CD4-positive, alpha-beta T cell treated with Interleukin-4 for 1 hour (primary cell): ENCODE results near the gene CLDN5.

Experiments
- DNase-seq, 2 donors: peaks; one replicate each; pipeline ENCODE4 v3.0.0-alpha.2; 2020 to 2022

CLDN5 gene

DNA sequence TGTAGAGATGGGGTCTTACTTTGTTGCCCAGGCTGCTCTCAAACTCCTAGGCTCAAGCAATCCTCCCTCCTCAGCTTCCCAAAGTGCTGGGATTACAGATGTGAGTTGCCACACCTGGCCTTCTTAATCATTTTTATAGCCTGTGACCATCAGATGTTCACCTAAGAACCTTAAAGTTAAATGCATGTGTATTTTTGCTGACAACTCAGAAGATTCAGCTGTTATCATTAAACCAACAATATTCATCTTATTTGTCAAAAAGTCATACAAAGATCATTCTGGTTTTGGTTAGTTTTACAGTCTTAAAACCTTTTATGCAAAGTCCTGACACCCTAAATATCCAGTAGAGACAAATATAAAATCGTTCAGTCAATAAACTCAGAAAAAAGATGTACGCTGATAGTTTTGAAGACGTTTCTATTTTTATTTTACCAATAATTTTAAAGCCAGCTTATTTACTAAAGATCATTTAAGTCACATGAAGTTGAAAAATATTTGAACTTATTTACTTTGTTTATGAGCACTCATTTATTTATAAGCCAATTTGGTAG, 22.2 kb downstream of the CLDN5 start:
- no peak for DNase-seq

DNA sequence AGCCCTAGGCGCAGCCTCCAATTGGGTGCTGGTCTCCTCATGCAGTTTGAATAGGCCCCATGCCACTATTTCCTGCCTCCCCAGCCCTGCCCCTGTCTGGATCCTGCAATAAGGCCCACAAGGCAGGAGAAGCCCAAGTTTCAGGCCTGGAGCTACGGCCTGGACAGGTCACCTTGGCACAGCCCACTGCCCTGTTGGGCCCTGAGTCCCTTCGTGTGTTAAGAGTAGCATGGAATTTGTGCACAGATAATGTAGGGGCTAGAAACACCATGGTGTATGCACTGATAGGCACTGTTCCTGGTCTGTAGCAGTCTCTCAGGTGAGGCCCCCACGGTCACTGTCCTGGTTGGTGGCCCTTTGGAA, 24.3 kb downstream of the CLDN5 start:
- no peak for DNase-seq

DNA sequence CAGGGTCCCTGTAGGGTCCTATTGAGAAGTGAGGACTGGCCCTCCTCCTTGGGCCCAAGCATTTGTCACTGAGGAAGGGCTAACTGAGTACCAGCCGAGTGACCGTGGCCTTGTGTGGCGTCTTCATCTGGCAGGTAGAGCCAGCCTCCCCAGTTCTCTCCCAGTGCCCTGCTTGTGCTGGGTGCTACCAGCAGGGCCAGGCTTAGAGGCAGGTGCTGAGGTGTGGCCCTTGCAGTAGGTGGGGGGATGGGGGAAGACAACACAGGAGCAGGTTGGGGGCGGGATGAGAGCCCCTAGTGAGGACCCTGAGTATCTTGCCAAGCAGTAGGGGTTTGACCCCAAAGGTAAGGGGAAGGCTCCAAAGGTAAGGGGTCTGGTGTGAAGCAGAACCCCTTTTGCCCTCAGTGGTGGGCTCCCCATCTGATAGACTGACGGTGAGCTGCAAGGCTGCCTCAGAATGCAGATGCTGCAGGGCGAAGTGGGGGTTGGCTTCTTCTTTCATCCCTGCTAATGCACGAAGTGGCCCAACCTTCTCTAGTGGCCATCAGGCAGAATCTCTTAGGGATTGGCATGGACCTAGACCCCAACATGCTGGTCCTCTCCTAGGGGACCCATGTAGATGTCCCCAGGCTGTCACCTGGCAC, 24.9 kb downstream of the CLDN5 start:
- DNase-seq, result no peak

DNA sequence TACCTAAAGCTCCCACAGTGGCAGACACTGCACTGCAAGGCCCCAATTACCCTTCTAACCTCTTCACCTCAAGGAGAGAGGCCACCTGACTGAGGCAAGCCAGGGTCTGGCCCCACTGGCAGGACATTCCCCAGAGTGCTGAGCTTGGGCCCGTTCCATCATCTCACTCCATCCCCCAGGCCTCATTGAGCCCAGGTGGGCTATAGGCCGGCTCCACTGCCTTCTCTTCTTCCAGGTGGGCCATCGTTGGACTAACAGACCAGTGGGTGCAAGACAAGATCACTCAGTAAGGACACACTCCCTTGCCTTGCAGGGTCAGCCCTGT, 25.4 kb downstream of the CLDN5 start:
- DNase-seq, result no peak

DNA sequence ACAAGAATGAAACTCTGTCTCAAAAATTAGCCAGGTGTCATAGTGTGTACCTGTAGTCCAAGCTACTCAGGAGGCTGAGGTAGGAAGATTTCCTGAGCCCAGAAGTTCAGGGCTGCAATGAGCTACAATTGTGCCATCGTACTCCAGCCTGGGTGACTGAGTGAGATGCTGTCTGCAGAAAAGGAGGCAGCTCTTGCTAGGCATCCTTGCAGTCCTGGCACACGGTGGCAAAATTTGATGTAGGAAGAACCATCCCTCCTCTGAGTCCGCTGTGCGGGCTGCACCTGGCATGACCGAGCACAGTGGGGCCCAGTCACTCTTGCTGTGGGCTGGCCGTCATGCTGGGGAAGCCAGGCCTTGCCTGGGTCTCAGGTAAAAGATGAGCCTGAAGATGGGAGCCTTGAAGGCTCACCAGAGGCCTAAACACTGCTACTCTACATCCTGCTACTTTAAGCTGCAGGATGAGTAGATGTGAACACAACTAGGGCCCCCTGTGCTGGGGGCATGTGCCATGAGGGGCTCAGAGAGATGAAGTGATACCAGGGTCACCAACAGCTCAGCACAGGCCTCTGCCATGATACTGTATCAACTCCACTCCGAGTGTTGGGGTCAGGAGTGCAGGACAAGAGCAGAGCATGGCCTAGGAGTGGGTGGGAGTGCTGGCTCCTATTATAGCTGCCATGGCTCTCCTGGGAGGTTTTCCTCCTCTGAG, 25.9 kb downstream of the CLDN5 start:
- DNase-seq, result no peak

DNA sequence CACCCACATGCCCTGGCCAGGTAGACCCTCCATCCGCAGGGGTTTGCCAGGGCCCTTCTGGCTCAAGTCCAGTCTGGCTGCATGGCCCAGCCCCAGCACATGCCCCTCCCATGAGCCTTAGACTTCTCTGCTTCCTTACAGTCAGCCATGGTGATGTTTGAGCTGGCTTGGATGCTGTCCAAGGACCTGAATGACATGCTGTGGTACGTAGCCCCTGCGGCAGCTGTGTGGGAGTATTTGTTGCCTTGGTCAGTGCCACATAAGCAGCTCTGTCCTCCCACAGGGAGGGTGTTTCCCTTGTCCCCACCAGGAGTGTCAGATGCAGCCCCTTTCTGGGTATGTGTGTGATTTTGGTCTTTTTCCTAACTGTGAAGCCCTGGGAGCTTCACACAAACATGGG, 27.0 kb downstream of the CLDN5 start:
- DNase-seq, result no peak

DNA sequence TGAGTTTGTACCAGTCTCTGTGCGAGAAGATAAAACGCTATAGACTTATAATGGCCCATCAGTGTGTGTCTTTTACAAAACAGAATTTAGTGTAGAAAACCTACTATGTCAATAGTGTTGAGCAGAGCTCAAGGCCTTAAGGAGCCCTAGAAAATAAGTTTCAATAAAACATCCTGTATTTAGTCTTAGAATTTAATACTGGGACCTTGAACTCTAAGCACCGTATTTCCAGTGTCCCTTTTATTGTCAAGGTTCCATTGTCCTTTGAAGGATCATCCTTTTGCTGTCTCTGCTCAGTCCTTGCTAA, 27.9 kb downstream of the CLDN5 start:
- no peak for DNase-seq

DNA sequence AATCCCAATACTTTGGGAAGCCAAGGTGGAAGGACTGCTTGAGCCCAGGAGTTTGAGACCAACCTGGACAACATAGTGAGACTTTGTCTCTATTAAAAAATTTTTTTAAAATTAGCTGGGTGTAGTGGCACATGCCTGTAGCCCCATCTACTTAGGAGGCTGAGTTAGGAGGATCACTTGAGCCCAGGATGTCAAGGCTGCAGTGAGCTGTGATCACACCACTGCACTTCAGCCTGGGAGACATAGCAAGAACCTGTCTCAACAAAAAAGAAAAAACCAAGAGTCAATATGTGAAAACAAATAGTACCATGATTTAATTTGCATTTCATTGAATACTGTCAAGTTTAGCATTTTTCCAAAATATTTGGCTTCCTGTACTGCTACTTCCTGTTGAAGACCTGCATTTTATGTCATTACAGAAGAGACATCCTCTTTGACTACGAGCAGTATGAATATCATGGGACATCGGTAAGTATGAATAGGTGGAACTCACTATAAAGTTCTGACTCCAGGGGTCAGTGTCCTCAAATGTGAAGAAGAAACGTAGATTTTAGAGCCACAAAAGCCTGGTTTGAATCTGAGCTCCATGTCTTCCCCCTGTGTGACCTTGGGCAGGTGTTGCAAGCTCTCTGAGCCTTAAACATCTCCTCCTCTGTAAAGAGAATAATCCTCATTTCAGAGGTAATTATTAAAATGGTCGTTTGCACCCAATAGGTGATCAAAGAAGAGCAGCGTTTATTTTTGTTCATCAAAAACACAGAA, 28.5 kb downstream of the CLDN5 start:
- peak in 1 of 2 donors; percentile 43 for DNase-seq

DNA sequence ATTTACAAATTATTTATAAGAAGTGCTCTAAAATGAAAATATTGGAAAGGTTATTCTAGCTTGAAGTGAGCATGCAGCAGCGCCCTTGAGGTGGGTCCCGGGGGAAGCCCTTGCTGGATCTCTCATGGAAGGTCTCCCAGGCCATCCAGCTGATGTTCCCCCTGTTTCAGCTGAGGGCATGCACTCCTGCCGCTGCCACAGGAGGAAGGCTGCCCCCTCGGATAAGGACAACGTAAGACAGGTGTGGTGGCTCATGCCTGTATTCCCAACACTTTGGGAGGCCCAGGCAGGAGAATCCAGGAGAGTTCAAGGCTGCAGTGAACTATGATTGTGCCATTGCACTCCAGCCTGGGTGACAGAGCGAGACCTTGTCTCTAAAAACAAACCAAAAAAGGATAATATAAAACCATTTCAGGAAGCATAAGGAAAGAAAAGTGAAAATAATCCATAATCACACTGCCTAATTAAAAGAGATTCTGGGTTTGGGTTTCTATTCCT, 29.5 kb downstream of the CLDN5 start:
- DNase-seq, result no peak

DNA sequence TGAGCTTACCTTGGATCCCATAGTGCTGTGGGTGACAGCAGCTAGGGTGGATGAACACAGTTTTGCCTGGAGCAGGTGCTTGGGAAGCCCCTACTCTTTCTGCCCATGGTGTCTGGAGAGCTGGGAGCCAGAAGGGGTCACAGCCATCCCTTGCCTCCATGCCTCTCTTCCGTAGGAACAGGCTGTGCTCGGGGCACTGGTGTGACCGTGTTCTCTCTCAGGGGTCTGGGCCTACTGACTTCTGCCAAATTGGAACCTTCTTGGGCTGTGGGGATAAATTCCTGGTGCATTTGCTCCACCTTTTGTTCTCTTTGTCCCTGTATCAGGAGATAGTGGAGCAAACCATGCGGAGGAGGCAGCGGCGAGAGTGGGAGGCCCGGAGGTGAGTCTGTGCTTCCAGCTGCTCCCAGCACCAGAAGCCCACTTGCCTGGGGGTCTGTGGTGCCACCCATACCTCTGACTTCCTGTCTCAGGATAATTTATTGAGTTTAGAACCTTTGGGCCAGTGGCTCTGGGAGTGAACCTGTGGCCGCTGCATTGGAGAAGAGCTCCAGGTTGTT, 30.1 kb downstream of the CLDN5 start:
- no peak for DNase-seq

DNA sequence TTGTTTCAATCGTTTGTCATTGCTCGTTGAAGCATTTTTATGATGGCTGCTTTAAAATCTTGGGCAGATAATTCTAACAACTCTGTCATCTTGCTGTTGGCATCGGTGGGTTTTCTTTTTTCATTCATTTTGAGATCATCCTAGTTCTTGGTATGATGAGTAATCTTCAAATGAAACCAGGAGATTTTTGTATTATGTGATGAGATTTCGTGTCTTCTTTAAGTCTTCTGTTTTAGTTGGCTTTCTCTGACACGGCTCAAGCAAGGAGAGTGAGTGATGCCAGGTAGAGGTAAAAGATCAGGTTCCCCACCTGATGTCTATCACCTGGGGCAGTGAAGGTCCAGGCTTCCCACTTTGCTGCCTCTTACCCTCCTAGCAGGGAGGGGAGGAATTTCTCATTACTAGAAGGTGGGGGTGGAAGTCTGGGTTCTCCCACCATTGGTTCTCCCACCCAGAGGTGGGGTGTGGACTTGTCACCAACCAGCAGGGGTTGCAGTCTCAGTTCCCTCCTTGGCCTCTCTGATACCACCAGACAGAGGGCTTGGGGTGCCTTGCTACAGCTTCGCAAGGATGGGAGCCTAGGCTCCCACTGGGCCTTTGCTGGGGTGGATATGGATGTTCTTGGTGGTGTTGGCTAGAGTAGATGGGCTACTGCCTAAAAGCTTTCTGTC, 31.6 kb downstream of the CLDN5 start:
- no peak for DNase-seq

DNA sequence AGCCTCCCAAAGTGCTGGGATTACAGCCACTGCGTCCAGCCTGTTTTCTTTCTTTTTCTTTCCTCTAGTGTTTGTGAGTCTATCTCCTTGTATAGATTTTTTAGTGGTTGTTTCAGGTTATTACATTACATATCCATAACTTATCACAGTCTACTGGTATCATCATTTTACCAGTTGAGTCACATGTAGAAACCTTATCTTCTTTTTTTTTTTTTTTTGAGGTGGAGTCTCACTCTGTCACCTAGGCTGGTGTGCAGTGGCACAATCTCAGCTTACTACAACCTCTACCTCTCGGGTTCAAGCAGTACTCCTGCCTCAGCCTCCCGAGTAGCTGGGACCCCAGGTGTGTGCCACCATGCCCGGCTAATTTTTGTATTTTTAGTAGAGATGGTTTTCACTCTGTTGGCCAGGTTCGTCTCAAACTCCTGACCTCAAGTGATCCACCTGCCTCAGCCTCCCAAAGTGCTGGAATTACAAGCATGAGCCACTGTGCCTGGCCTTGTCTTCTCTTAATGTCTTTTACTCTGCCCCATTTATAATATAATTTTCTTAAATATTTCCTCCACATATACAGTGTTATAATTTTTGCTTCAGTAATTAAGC, 33.5 kb downstream of the CLDN5 start:
- no peak for DNase-seq

DNA sequence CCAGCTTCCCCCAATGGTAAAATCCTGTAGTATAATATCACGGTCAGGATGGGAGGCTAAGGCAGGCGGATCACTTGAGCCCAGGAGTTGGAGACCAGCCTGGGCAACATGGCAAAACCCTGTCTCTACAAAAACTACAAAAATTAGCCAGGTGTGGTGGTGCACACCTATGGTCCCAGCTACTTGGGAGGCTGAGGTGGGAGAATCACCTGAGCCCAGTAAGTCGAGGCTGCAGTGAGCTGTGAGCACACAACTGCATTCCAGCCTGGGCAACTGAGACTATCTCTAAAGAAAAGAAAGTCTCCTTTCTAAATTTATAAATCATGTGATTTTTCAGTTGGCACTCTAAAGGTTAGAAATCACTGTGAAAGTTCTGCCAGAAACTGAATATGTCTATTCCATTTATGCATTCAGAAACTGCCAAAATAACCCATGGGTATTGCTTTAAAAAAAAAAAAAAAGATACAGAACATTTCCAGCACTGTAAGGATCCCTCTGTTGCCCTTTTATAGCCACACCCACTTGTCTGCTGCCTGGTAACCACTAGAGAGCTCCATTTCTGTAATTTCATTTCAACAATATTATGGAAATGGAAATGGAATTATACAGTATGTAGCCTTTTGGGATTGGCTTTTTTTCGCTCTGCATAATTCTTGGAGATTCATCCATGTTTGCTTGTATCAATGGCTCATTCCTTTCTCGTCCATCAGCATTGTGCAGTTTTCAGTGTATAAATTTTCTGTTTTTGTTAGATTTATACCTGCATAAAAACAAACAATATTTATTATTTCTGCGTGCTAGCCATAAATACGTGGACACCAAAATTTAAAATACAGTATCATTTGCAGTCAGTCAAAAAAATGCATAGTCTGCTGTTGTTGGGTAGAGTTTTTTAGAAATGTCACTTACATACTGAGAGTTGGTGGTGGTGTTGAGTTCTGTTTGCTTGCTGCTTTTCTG, 35.0 kb downstream of the CLDN5 start:
- no peak for DNase-seq

DNA sequence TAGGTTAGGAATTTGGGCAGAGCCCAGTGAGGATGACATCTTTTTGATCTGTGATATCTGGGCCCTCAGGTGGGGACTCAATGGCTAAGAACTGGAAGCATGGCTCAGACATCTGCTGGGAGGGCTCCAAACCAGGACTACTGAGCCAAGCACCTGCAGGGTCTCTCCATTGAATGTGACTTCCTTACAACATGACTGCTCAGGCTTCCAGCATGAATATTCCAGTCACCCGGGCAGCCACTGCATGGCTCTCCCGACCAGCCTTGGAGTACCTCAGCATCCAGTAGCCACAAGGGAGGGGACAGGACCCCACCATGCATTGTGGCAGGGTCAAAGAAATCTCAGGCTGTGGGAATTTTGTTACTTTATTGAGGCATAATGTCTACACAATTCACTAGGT, 35.9 kb downstream of the CLDN5 start:
- DNase-seq, result no peak

DNA sequence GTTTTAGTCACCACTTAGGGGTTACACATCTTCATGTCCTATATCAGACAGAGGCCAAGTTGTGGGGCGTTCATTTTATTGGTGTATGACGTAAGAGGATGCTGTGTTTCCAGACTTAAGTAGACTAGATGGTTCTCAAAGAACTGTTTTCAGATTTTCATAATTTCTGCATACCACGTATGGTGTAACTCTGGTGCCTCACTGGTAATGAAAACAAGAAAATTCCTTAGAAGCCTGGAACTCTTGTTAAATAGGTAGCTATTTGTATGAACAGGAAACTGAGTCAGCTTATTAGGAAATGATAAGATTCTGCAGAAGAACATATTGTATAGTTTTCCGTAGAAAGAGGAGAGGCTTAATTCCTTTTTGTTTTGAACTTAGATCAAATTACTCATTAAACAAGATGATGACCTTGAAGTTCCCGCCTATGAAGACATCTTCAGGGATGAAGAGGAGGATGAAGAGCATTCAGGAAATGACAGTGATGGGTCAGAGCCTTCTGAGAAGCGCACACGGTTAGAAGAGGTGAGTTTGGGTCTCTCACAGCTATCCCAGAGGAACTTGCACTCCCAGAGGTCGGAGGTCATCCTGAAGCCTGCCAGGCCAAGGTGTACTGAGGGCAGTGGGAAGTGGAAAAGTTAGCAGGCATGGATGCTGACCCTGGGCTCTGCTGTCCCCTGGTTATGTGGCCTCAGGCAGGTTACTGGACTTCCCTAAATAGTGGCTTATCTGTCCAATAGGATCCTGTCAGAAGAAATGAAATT, 40.5 kb downstream of the CLDN5 start:
- no peak for DNase-seq

DNA sequence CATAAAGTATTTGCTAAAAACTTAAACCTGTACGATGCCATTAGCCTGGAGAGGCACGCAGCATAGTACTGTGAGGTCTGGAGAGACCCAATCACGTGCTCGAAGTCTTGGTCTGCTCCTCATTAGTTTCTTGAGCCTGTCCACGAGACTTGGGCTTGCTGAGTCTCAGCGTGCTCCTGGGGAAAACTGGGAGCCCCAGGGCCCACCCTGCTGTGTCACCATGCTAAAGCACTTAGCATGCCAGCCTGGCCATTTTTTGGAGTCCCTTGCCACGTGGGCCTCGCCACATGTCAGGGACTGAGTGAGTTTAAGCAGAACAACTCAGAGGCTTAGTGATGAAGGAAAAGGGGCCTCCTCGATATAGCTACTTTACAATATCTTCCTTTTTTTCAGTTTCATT, 41.9 kb downstream of the CLDN5 start:
- no peak for DNase-seq

DNA sequence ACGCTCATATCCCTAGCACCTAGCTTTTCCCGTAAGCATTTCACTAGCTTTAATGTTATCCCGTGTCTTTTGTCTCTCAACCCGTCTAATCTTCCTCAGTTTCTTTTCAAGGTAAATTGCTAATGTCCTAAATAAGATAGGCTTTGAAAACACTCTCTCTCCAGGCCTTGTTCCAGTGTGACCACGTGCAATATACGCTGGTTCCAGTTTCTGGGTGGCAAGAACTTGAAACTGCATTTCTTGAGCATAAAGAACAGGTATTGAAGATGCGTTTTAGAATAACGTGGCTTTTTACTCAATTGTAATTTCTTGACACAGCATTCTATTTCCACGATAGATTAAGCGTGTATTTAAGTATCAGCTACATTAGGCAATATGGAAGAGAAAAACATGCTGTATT, 43.4 kb downstream of the CLDN5 start:
- DNase-seq, result no peak

DNA sequence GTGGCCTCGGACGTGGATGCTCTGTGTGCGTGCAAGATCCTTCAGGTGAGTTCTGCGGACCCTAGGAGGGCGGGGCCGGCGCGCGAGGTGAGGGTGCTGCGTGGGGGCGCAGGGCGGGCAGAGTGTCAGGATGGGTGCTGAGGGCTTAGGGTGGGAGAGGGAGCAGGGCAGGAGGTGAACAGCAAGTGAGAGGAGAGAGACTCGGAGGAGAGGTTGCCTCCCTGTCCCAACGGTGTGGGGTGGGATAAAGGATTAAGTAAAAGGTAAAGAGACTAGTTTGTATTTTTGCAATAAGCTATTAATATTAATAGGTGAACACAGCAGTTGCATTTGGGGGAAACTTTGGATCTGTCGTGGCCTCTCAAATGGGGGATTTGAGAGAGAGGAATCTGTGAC, 44.0 kb downstream of the CLDN5 start:
- no peak for DNase-seq

DNA sequence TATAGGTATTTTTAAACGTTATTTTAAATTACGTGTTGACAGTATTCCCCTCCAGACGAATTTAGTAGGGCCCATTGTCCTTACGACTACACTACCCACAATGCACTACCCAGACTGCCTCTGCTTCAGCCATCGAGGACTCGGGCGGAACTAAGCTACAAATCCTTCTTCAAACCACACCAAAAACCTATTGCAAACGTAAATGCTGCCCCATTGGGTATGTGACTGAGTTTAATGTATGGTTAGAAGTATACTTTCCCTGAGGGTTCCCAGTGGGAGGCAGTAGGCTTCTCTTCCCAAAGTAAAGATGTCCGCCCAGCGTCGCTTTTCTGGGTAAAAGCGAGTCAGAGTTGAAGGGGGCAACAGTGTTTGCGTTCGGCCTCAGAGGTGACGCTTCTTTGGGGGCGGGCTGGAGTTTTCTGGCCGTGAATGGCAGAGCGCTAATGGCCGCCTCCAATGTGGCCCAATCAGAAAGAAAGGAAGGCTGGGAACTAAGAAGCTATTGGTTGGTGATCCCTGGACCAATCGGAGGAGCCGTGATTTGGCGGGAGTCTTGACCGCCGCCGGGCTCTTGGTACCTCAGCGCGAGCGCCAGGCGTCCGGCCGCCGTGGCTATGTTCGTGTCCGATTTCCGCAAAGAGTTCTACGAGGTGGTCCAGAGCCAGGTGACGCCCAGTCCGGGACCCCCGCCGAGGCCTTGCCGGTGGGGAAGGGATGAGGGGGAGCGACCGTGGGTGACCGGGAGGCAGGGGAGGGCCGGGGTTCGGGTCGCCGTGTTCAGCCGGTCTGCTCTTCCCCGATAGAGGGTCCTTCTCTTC, 44.6 kb downstream of the CLDN5 start, which contains the start of gene CDC45:
TSS of gene CDC45 (plus strand) at position 566 of the 818 bp plus-strand sequence. CDS start at position 615, 49 bp downstream.
- peak; percentile 97 to 98 for DNase-seq

DNA sequence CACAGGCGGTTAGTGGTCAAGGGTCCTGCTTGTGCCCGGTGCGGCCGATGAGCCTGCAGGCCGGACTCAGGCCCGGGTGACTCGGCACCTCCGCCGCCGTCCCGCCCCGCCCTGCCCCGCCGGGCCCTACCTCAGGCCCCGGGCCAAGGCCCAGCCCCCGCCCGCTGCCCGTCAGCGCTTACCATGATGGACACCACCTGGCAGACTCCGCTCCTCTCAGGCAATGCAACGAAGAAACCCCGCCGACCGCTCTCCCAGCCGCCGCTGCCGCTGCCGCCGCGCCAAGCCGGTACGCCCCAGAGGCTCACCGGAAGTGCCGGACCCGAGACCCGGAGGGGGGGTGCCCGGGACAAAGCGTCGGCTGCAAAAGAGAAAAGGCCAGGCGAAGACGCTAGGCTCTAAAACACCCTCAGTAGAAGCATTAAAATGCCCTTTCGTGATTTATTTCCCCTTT, 45.3 kb downstream of the CLDN5 start, which contains the start of gene UFD1:
TSS of gene UFD1 (minus strand) at position 293 of the 454 bp plus-strand sequence. CDS start at position 185, 108 bp downstream.
- peak; percentile 85 to 88 for DNase-seq
